ENCODE data around the gene SBK3. TPM values are rescaled to one million over a fixed set of nuclear protein-coding genes. Genes with fewer than 3 reads are reported as not detected.

The SBK3 gene
- 10 to 100 TPM in 2 of 4 donors, 1 to 10 TPM in 1, under 1 TPM in 1; 0.79 to 30.8 (median 7.6) TPM for total RNA-seq
- 10 to 100 TPM in 1 of 3 donors, 1 to 10 TPM in 2; 5.4 to 10.6 (median 7.9) TPM for polyA plus RNA-seq
- long read RNA-seq, donor 1, partial matches to known transcripts: 1 of 1 reads
- long read RNA-seq, donor 1, other reads (novel, unspliced or antisense): 0 of 1 reads
- long read RNA-seq, donor 2, partial matches to known transcripts: 4 of 68 reads
- long read RNA-seq, donor 2, other reads (novel, unspliced or antisense): 60 of 68 reads

- TF ChIP-seq, protein P1, sequence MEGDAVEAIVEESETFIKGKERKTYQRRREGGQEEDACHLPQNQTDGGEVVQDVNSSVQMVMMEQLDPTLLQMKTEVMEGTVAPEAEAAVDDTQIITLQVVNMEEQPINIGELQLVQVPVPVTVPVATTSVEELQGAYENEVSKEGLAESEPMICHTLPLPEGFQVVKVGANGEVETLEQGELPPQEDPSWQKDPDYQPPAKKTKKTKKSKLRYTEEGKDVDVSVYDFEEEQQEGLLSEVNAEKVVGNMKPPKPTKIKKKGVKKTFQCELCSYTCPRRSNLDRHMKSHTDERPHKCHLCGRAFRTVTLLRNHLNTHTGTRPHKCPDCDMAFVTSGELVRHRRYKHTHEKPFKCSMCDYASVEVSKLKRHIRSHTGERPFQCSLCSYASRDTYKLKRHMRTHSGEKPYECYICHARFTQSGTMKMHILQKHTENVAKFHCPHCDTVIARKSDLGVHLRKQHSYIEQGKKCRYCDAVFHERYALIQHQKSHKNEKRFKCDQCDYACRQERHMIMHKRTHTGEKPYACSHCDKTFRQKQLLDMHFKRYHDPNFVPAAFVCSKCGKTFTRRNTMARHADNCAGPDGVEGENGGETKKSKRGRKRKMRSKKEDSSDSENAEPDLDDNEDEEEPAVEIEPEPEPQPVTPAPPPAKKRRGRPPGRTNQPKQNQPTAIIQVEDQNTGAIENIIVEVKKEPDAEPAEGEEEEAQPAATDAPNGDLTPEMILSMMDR (IDR thresholded peaks at IDR 0.05): no peak
- ATAC-seq (no peak), DNase-seq (no peak)
- Histone ChIP-seq H3K27ac (peak within 1 kb of the TSS; percentile 94), H3K27me3 (ENCODE audit: insufficient read depth in 3 of 3, low read length in 2 of 3) (no peaks in the 10 kb centered on the region), H3K36me3 (ENCODE audit: insufficient read depth in 1 of 2, low read depth in 1 of 2) (no peaks in the 10 kb centered on the region), H3K4me3 (no peak within 1 kb of the TSS), H3K4me1 (peaks cover 49% of the 10 kb centered on the region), H3K9me3 (no peaks in the 10 kb centered on the region)
- 90 to 94% (median 90%) methylated on average over 10 of the region's 10 CpGs for WGBS, 3 donors
- intact Hi-C loops (cut with DNase I): loop anchor here in 1 of 2 donors (5.0 kb wide), 1 partner anchor 52 kb away; the partner anchor contains the start of gene FIZ1
Measured at GRCh38 chr19:55545443-55545842, at the start of gene SBK3. Gene SBK3 (minus strand): TSS chr19:55545543. CDS start chr19:55545543, 0 bp downstream.

DNA sequence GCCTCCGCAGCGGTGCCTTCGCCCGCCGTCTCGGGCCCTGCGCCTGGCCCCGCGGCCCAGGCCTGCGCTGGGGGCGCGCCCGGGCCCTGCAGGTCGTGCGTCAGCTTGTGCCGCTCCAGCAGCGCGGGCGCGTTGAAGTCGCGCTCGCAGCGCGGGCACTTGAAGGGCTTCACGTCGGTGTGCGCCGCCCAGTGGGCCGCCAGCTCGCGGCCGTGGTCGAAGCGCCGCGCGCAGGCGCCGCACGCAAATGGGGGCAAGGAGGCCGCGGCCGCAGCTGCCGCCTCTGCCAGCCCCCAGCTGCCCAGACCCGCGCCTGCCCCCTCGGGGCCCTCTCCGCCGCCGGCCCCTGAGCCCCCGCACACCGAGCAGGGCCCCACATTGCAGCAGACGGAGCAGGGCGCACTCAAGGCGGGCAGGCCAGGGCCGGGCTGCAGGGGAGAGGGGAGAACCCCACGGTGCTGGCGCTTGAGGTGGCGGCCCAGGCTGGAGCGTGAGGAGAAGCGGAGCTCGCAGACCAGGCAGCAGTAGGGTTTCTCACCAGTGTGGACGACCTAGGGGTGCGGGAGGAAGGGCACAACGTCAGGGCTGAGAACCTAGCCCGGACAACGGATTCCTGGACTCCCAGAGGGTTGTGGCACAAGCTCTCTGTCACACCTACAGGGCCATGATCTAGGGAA lies 47.9 kb upstream of the SBK3 start:
- DNase-seq (peak in 1 of 2 donors; percentile 42), ATAC-seq (no peak)
- Histone ChIP-seq H3K27ac (no peak overlapping the region), H3K36me3 (ENCODE audit: insufficient read depth in 1 of 2, low read depth in 1 of 2) (peaks cover 0 to 49% of the 10 kb centered on the region in 2 donors), H3K4me1 (peaks cover 14% of the 10 kb centered on the region), H3K9me3 (no peaks in the 10 kb centered on the region), H3K4me3 (no peak overlapping the region), H3K27me3 (ENCODE audit: insufficient read depth in 3 of 3, low read length in 2 of 3) (no peaks in the 10 kb centered on the region)
- 81 to 85% (median 81%) methylated on average over 53 to 68 of the region's 68 CpGs for WGBS, 3 donors
- intact Hi-C loops (cut with DNase I): no loop called here
- TF ChIP-seq, protein P1 (IDR thresholded peaks at IDR 0.05): no peak

- no peak overlapping the region for H3K27ac ChIP-seq
- ATAC-seq: no peak
- peak in 1 of 2 donors; percentile 47 for DNase-seq
- WGBS, 3 donors: 90 to 95% (median 93%) methylated on average over 46 to 73 of the region's 73 CpGs
- no peak overlapping the region for H3K4me3 ChIP-seq
- intact Hi-C loops (cut with DNase I): no loop called here
- TF ChIP-seq, protein P1 (IDR thresholded peaks at IDR 0.05): no peak
- H3K9me3 ChIP-seq: no peaks in the 10 kb centered on the region
- peaks cover 14% of the 10 kb centered on the region for H3K4me1 ChIP-seq
- H3K27me3 ChIP-seq (ENCODE audit: insufficient read depth in 3 of 3, low read length in 2 of 3): no peaks in the 10 kb centered on the region
- H3K36me3 ChIP-seq (ENCODE audit: insufficient read depth in 1 of 2, low read depth in 1 of 2): peaks cover 0 to 44% of the 10 kb centered on the region in 2 donors
Measured at GRCh38 chr19:55592391-55593090, 47.2 kb upstream of the SBK3 start.

- H3K4me3 ChIP-seq: no peak overlapping the region
- DNase-seq (peak in 1 of 2 donors; percentile 18), ATAC-seq (no peak)
- intact Hi-C loops (cut with DNase I): no loop called here
- peaks cover 0 to 35% of the 10 kb centered on the region in 2 donors for H3K36me3 ChIP-seq (ENCODE audit: insufficient read depth in 1 of 2, low read depth in 1 of 2)
- whole genome bisulfite sequencing, 3 donors: 79 to 83% (median 82%) methylated on average over 10 of the region's 10 CpGs
- H3K27me3 ChIP-seq (ENCODE audit: insufficient read depth in 3 of 3, low read length in 2 of 3): no peaks in the 10 kb centered on the region
- no peaks in the 10 kb centered on the region for H3K9me3 ChIP-seq
- H3K27ac ChIP-seq: no peak overlapping the region
- peaks cover 21% of the 10 kb centered on the region for H3K4me1 ChIP-seq
- TF ChIP-seq, protein P1 (IDR thresholded peaks at IDR 0.05): no peak
Measured at GRCh38 chr19:55591555-55591954, 46.2 kb upstream of the SBK3 start.

Measured in psoas muscle (tissue), 8 donors.